Activated T-helper 2 cell treated with anti-CD3 and anti-CD28 coated beads, Interferon-gamma antibody, Interleukin-2, Interleukin-4, amounts not matched to agents 10 μg/mL and 5 μg/mL and 100 μg/mL, durations not matched to agents 14 hours and 24 hours and 36 hours (primary cell): ENCODE measurements around the gene CDC42EP1. TPM values are rescaled to one million over a fixed set of nuclear protein-coding genes. Genes with fewer than 3 reads are reported as not detected.
"Not testable (repeated sequence)": the region's sequence is repeated elsewhere in the genome, so short reads cannot be mapped to it uniquely, and the experiment has no call there.

Source experiments
- DNase-seq: peaks from one replicate; pipeline ENCODE4 v3.0.0; 2021; ENCODE audit warnings: low spot score
- H3K27ac Mint-ChIP-seq: one replicate; pipeline ENCODE4 v1.8.0; 2021; ENCODE audit warnings: mixed read lengths
- H3K27me3 Mint-ChIP-seq: one replicate; pipeline ENCODE4 v1.8.0; 2021; ENCODE audit warnings: low read depth, mixed read lengths
- H3K36me3 Mint-ChIP-seq: one replicate; pipeline ENCODE4 v1.8.0; 2021; ENCODE audit warnings: low read depth, mixed read lengths
- H3K4me1 Mint-ChIP-seq: one replicate; pipeline ENCODE4 v1.8.0; 2021; ENCODE audit warnings: low read depth, mixed read lengths
- H3K4me3 Mint-ChIP-seq: one replicate; pipeline ENCODE4 v1.8.0; 2021; ENCODE audit warnings: low read depth, mild to moderate bottlenecking, moderate library complexity, mixed read lengths
- H3K9me3 Mint-ChIP-seq: one replicate; pipeline ENCODE4 v1.8.0; 2021; ENCODE audit warnings: mixed read lengths
- intact Hi-C: fragments of 100-400 bp; cut with micrococcal nuclease; formaldehyde crosslinking; loops from one replicate; pipeline ENCODE4 v1.15.1; 2023
- total RNA-seq: library from RNA; stranded (reverse); gene quantifications from 2 replicates; pipeline ENCODE4 v1.2.3, GENCODE V29; 2022

Gene CDC42EP1
- total RNA-seq, 1 donor from 2014 or later: 1.1 TPM

DNA sequence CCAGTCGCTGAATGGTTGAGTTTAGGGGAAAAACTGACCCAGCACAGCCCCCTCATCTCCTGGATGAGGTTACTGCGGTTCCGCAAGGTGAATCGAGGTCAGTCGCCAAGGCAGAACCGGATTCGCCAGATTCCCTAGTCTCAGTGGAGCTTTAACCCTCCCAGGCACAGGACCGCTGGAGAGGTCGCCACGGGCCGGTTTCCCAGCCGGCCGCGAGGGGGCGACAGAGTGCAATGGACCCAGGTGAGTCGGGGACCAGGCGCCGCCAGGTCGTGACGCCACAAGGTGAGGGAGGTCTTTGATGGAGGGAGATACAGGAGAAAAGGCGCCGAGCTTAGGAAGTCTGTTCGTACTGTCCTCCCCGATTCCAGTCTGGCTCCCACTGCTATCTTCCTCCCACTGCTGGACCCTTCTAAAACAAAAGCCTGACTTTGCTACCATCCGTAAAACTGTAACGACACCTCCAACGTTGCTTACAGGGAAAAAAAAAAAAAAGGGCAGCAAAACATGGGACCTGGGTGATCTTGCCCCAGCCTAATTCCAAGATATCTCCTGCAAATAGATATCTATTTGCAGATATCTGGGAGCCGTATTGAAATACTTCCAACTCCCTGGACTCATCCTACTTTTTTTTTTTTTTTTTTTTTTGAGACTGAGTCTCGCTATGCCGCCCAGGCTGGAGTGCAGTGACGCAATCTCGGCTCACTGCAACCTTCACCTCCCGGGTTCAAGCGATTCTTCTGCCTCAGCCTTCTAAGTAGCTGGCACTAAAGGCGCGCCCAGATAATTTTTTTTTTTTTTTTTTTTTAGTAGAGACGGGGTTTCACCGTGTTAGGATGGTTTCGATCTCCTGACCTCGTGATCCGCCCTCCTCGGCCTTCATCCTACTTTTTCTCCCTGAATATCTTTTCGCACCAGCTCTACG, 47.0 kb downstream of the CDC42EP1 start:
- Mint-ChIP-seq H3K4me1 (peaks cover 41% of the 10 kb centered on the region), H3K27me3 (no peaks in the 10 kb centered on the region), H3K36me3 (peaks cover 3% of the 10 kb centered on the region), H3K9me3 (no peaks in the 10 kb centered on the region), H3K27ac (peak overlapping the region; percentile 97), H3K4me3 (peak overlapping the region; percentile 82)
- intact Hi-C loops: loop anchor here (2.0 to 10.0 kb wide), 4 partner anchors 74 to 372 kb away; partner anchors contain the start of genes ANKRD54 and GCAT
- DNase-seq: peak; percentile 82

DNA sequence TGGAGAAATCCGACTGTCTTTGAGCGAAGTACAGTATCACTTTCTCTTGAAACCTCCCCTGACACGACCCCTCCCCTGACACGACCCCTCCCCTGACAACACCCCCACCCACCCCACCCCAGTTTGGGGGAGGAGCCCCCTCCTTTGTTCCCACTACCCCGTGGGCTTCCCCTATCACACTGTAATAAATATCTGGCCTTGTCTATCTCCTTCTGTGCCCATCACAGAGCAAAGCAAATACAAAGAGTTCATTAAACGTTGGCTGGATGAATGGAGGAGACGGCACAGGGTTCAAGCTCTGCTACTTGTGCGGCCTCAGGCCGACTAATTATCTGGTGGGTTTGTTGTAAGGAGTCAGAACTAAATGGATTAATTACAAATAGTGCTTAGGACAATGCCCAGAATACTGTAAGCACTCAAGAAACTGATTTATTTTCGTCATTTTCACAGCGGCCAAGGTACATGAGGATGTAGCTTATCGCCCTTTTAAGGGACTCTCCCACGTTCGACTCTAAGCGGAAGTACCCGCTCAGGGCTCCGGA, 47.7 kb downstream of the CDC42EP1 start:
- intact Hi-C loops: loop anchor here (1.0 to 10.0 kb wide), 6 partner anchors 16 to 373 kb away; partner anchors contain the start of genes ANKRD54 and GCAT
- H3K27ac Mint-ChIP-seq: peak overlapping the region; percentile 97
- peaks cover 41% of the 10 kb centered on the region for H3K4me1 Mint-ChIP-seq
- peak overlapping the region; percentile 82 for H3K4me3 Mint-ChIP-seq
- no peaks in the 10 kb centered on the region for H3K9me3 Mint-ChIP-seq
- peaks cover 3% of the 10 kb centered on the region for H3K36me3 Mint-ChIP-seq
- no peak for DNase-seq
- no peaks in the 10 kb centered on the region for H3K27me3 Mint-ChIP-seq

DNA sequence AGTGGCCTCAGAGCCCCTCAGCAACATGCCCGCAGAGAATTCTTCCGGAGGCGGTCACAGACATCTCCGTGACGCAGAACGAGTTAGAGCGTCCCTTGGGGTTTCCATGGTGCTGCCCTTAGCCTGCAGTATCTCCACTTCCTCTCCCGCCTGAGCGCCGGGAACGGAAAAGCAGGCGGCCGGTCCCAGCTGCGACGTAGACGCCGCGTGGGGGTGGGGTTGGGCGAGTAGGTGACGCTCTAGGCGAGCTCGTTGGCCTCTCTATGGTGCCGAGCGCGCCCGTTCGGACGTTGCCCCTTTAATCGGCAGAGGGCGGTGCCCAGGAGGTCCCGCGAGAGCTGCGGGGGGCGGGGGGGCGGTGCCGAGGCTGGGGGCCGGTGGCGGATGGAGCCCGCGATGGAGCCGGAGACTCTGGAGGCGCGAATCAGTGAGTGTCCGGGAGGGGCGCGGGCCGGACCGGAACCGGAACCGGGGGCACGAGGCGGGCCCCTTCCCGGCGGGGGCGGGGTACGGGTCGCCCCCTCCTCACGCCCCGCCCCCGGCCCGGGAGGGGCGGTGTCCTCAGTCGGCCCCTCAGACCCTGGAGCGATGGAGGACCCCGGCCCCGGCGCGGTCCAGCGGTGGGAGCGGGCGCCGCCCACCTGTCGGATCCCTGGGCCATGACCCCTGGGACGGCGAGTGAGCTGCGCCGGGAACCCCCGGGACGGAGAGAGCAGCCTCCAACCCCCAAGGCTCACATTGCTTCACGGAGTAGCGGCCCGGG, 48.4 kb downstream of the CDC42EP1 start, which contains the start of gene GGA1:
Gene GGA1, plus strand, starts transcription at position 358 of the 763 bp plus-strand sequence. Its CDS starts 27 bp downstream, at position 385.
- peaks cover 3% of the 10 kb centered on the region for H3K36me3 Mint-ChIP-seq
- no peaks in the 10 kb centered on the region for H3K27me3 Mint-ChIP-seq
- peak; percentile 98 for DNase-seq
- peaks cover 41% of the 10 kb centered on the region for H3K4me1 Mint-ChIP-seq
- H3K4me3 Mint-ChIP-seq: peak within 1 kb of the TSS; percentile 94
- H3K9me3 Mint-ChIP-seq: no peaks in the 10 kb centered on the region
- intact Hi-C loops: loop anchor here (1.0 to 10.0 kb wide), 6 partner anchors 16 to 374 kb away; partner anchors contain the start of genes ANKRD54 and GCAT
- H3K27ac Mint-ChIP-seq: peak within 1 kb of the TSS; percentile 97

DNA sequence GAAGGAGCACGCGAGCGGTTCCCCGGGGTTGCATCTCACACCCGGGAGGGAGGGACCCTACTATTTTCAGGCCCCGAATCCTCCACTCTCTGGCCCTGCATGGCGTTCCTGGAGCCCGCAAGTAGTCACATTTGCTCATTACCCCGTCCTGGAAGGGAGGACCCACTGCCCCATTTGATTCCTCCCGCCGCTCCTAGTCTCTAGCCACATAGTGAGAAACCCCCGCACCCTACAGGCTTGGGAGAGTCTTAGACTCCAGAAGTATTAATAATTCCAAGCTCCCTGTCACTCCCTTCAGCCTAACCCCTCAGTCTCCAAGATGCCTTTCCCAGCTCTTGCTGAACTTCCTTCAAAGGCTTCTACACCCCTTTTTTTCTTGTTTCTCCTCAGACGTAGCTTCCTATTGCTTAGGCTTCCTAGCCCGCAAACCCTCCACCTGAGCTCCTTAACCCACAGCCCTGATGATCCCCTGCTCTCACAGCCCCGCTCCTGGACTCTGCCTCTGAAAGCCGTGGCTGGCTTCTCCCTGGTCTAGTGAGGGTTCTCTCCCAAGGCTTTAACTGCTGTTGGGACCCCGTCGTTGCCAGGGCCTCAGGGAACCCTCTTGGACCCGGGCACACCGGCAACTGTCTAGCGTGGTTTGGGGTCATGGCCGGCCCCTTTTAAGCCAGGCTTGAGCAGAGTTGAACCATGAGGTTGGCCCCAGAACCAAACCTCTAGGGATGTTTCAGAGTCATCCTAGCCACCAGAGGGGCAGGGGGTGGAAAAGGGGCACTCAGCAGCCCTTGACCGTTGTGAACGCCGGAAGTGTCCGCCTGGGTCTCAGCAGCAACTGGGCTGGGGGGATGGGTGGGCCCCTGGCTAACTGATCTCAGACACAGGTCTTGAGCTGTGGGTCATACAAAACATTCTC, 49.2 kb downstream of the CDC42EP1 start:
- Mint-ChIP-seq H3K4me3 (peak overlapping the region; percentile 94), H3K27ac (peak overlapping the region; percentile 88), H3K4me1 (peaks cover 38% of the 10 kb centered on the region), H3K9me3 (no peaks in the 10 kb centered on the region), H3K36me3 (peaks cover 3% of the 10 kb centered on the region), H3K27me3 (no peaks in the 10 kb centered on the region)
- DNase-seq: no peak
- intact Hi-C loops: loop anchor here (1.0 to 10.0 kb wide), 5 partner anchors 17 to 375 kb away; partner anchors contain the start of genes ANKRD54 and GCAT

DNA sequence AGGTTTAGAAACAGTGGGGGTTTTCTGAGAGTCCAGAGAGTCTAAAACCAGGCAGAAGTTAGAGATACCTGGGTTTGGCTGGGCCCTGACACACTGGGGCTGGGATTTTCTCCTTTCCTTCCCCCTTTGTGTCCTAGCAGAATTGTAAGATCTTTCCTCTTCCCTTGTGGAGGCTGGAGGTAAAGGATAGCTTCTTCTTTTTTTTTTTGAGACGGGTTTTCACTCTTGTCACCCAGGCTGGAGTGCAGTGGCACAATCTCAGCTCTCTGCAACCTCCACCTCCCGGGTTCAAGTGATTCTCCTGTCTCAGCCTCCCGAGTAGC, 49.8 kb downstream of the CDC42EP1 start:
- intact Hi-C loops, H3K27me3 Mint-ChIP-seq, H3K36me3 Mint-ChIP-seq, H3K9me3 Mint-ChIP-seq, DNase-seq: not testable (repeated sequence)
- H3K4me1 Mint-ChIP-seq: peaks cover 34% of the 10 kb centered on the region
- H3K27ac Mint-ChIP-seq: peak overlapping the region; percentile 88
- H3K4me3 Mint-ChIP-seq: peak overlapping the region; percentile 94

DNA sequence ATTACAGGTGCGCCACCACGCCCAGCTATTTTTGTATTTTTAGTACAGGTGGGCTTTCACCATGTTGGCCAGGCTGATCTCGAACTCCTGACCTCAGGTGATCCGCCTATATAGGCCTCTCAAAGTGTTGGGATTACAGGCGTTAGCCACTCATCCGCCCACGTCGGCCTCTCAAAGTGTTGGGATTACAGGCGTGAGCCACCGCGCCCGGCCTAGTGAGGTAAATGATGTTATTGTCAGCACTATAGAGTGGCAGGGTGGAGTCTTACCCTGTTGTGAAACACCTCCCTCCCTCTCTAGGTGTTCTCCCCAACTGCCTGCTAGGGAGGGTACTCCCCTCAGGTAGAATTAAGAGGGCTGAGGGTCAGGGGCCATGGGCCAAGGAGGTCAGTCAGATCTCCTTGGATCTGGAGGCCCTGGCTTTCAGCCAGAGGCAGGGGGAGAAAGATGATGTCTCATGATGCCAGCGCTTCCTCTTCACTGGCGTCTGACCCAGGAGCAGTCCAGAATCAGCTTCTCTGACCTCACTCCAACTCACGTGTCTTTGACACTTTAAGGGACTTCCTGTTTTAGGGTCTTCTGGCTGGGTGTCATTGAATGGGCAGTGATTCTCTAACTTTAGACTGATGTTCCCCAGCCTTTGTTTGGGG, 50.3 kb downstream of the CDC42EP1 start:
- DNase-seq: no peak
- intact Hi-C loops: no loop called here
- Mint-ChIP-seq H3K4me1 (peaks cover 29% of the 10 kb centered on the region), H3K36me3 (peaks cover 7% of the 10 kb centered on the region), H3K27ac (no peak overlapping the region), H3K4me3 (peak overlapping the region; percentile 94), H3K9me3 (no peaks in the 10 kb centered on the region), H3K27me3 (no peaks in the 10 kb centered on the region)

DNA sequence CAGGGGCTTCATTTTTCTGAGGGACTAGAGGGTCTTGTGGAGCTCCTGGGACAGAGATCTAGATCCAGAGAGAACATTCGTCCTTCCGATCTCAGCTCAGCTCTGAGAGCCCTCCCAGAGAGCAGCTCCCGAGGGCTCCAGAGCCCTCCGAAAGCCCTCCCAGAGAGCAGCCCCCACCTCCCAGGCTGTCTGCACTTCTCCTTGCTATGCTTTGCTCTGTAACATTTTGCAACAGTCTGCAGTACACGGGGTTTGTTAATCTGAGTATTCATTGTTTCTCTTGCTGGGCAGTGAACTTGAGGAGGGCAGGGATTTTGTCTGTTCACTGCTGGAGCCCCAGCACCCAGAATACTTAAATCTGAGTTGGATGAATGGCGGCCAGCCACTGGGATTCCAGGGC, 50.9 kb downstream of the CDC42EP1 start:
- H3K27ac Mint-ChIP-seq: no peak overlapping the region
- H3K9me3 Mint-ChIP-seq: no peaks in the 10 kb centered on the region
- intact Hi-C loops: no loop called here
- peaks cover 10% of the 10 kb centered on the region for H3K36me3 Mint-ChIP-seq
- H3K4me3 Mint-ChIP-seq: no peak overlapping the region
- no peak for DNase-seq
- H3K4me1 Mint-ChIP-seq: peaks cover 24% of the 10 kb centered on the region
- no peaks in the 10 kb centered on the region for H3K27me3 Mint-ChIP-seq

DNA sequence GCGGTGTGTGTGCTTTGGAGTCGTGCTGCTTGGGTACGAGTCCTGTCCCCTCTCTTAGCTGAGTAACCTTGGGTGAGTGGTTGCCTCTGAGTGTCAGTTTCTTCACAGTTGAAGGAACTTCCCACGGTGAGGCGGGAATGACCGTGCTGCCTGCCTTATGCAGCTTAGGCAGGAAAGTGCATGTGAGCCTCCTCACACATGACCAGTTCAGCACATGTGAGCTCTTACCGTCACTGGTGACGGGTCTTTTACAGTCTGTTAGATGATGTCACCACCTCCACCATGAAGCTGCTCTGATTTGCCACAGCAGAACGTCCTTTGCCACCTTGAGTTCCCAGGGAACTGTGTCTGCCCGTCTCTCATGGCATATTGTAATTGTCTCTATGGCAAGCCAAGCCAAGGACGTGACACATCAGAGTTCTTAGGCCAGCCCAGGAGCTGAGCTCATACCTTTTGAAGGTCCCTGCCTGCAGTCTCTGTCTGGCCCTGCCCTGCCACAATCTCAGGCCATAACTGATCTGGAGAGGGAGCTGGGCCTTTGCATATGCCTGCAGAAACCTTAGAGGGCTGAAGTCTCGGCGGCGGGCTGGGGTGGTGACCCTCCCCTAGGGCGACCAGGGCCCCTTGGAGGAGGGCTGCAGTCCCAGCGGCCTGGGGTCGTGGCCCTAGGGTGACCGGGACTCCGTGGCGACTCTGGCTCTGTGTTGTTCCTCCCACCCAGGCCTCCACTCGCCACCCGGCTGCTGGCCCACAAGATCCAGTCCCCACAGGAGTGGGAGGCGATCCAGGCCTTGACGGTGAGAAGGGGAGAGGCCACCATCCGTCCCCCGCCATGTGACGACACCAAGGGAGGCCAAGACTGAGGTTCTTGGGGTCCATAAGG, 56.2 kb downstream of the CDC42EP1 start:
- no peak for DNase-seq
- no peaks in the 10 kb centered on the region for H3K27me3 Mint-ChIP-seq
- H3K36me3 Mint-ChIP-seq: peaks cover 31% of the 10 kb centered on the region
- H3K27ac Mint-ChIP-seq: no peak overlapping the region
- intact Hi-C loops: no loop called here
- no peaks in the 10 kb centered on the region for H3K4me1 Mint-ChIP-seq
- H3K4me3 Mint-ChIP-seq: no peak overlapping the region
- no peaks in the 10 kb centered on the region for H3K9me3 Mint-ChIP-seq

DNA sequence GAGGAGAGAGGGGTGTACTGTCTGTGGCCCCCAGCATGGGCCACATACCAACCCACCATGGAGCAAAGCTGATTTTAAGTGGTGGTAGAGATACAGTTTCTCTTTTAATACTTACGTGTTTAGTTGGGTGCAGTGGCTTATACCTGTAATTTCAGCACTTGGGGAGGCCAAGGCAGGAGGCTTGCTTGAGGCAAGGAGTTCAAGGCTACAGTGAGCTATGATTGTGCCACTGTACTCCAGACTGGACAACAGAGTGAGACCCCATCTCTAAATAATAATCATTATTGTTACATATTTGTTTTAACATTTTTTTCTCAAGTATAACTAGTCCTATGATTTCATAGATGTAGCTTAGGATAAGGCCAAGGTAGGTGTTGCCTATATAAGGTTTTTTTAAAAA, 57.2 kb downstream of the CDC42EP1 start:
- intact Hi-C loops: no loop called here
- H3K9me3 Mint-ChIP-seq: no peaks in the 10 kb centered on the region

DNA sequence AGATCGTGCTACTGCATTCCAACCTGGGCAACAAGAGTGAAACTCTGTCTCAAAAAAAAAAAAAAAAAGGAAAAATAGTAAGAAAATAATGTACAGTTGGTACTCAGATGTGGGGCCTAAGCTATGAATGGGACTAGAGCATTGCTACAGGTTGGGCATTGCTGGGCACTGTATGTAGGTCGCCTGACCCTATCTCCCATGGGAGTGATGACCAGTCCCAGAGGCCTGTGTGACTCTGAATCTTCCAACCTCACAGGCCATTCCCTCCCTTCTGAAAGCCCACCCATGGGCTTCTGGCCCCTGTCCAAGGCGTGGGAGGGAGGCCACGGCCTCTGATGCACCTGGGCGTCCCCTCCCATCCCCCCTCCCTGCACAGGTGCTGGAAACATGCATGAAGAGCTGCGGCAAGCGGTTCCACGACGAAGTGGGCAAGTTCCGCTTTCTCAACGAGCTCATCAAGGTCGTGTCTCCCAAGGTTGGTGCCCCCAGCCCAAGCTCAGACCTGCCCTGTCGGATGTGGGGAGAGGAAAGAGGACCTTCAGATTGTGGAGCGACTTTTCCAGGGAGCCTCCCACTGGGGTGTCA, 57.9 kb downstream of the CDC42EP1 start:
- DNase-seq: no peak
- intact Hi-C loops: no loop called here
- no peaks in the 10 kb centered on the region for H3K9me3 Mint-ChIP-seq
- H3K27ac Mint-ChIP-seq: no peak overlapping the region
- H3K4me1 Mint-ChIP-seq: no peaks in the 10 kb centered on the region
- H3K36me3 Mint-ChIP-seq: peaks cover 32% of the 10 kb centered on the region
- no peak overlapping the region for H3K4me3 Mint-ChIP-seq
- no peaks in the 10 kb centered on the region for H3K27me3 Mint-ChIP-seq

More for the DNA sequence above, 57.2 kb downstream of the CDC42EP1 start:
- no peak for DNase-seq
- no peaks in the 10 kb centered on the region for H3K4me1 Mint-ChIP-seq
- no peak overlapping the region for H3K4me3 Mint-ChIP-seq
- no peak overlapping the region for H3K27ac Mint-ChIP-seq
- no peaks in the 10 kb centered on the region for H3K27me3 Mint-ChIP-seq
- H3K36me3 Mint-ChIP-seq: peaks cover 32% of the 10 kb centered on the region
